NOMO-1 treated with dmso at 0.1 percent for 144 hours (cell line): ENCODE data around the gene THBS2.
A peak's percentile ranks its signal among the peaks of the same experiment; 100 is the strongest.
"Not testable (repeated sequence)": the region's sequence is repeated elsewhere in the genome, so short reads cannot be mapped to it uniquely, and the experiment has no call there.

ENCODE experiments used
- DNase-seq: peaks from one replicate; lab custom pipeline; 2025; ENCODE audit not compliant: unreplicated experiment; lab: John Stamatoyannopoulos, UW

Gene THBS2

DNA sequence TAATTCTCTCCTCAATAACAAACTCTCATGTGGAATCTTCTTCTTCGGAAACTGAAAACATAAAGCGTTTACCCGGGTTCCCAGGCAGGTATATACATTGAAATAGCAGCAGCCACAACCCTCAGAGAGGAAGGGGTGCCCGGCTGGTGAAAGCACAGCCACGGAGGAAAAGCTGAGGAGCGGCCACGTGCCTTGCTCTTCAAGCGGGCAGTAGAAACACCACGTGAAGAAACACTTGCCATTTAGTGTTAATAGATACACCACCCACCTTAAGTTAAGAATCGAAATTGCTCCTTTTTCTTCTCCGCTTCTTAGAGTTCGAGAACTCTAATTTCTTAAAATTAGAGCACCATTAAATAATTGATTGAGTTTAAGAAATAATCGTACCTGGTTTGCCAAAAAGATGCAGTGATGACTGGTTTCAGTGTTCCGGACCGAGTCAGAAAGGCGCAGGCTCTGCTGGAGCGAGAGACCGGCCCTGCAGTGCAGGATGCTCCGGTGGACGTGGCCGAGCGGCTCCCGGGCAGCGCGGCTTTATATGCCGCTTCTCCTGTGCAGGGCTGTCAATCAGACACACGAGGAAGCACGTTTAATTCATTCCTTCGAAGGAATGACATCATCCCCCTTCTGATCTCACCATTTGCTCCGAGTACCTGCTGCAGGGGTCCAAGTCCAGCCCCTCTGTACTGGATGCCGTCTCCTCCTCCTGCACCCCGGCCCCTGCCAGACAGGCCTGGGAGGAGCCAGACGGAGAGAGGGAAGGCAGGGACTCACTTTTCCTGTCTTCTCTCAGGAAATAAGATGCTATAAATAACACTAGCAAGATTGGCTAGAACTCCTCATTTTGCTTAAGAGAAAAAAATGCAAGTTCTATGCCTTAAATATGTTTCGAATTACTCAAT is at the start of gene THBS2:
THBS2 (minus strand) TSS at position 510 of the 902 bp plus-strand sequence. CDS start 3,062 bp downstream, outside the sequence.
- no peak for DNase-seq

DNA sequence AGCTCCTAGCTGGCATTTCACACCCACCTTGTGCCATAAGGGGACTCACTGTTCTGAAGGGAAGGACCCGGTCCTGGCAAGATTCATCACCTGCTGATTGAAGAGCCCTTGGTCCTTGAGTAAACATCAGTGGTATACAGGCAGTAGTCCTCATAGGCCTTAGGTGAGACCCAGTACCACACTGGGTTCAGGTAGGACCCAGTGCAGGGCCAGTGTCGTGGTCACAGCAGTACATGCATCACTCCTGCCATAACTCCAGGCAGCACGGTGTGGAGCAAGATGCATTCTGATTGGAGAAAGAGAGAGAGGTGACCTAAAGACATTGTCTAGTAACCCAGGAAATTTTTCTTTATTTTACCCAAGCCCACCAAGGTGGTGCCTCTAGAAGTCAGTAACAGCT is 49.1 kb upstream of the THBS2 start:
- DNase-seq = no peak

DNA sequence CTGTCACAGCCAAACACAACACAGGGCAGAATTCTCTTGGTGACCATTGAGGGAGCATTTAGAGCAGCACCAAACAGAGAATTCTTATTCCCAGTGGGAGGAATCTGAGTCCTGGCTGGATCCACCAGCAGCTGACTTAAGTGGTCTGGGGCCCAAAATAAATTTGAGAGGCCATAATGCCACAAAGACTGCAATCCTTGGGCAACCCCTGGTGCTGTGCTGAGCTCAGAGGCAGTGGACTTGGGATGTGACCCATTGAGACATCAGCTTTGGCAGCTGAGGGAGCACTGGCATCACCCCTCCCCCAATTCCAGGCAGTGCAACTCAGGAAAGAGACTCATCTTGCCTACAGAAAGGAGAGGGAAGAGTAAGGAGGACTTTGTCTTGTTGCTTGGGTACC is 48.6 kb upstream of the THBS2 start:
- DNase-seq = no peak

DNA sequence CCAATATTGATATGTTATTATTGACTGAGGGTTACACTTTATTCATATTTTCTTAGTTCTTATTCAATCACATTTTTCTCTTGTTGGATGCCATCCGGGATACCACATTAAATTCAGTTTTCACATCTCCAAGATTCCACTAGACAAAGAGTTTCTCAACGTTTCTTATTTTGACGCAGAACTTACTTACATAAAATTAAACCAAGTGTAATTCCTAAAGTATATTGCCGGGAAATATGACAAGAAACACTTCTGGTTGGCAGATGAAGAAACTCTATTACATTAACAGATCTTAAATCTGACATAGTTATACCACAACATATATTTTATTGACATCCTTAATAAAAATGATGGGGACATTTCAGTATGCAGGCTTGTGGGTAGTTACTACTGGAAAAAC is 47.3 kb upstream of the THBS2 start:
- DNase-seq = no peak

DNA sequence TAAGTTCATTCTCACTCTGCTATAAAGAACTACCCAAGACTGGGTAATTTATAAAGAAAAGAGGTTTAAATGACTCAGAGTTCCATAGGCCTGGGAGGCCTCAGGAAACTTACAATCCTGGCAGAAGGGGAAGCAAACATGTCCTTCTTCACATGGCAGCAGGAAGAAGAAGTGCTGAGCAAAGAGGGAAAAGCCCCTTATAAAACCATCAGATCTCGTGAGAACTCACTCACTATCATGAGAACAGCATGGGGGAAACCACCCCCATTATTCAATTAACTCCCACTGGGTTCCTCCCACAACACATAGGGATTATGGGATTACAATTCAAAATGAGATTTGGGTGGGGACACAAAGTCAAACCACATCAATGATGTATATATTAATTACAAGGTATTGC is 45.0 kb upstream of the THBS2 start:
- DNase-seq = not testable (repeated sequence)

DNA sequence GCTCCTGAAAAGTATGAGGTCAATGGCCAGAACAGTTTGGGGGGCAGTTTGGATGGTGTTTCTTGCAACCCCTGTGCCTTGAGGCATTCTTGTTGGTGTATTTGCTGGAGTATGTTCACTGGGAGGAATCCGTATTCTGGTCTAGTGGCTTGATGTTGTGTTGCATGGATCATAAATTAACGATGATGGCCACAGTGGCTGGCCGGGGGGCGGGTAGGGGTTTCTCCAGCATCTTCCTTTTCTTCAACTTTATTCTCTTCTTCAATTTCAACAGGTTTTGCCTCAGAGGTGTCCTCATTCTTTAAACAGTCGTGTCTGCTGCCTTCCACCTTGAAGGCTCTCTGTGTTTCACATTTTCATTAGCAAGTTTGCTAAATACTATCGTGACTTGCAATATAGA is 43.0 kb upstream of the THBS2 start:
- DNase-seq = no peak

DNA sequence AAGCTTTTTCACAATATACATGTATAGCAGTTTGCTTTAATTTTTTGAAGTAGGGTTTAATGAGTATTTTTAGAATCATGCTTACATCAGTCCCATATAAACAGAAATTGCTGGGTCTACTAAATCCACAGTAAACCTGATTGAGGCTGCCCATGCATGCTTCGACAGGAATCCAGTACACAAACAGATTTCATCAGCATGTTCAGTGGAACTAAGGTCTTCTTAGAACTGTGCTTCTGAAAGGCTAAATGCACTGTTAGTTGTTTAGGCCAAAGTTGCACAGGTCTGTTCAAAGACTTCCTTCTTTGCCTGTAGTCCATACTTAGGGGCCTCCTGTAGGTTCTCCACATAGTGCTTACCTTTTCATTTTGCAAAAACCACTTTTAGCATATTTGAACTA is 42.5 kb upstream of the THBS2 start:
- DNase-seq = no peak

DNA sequence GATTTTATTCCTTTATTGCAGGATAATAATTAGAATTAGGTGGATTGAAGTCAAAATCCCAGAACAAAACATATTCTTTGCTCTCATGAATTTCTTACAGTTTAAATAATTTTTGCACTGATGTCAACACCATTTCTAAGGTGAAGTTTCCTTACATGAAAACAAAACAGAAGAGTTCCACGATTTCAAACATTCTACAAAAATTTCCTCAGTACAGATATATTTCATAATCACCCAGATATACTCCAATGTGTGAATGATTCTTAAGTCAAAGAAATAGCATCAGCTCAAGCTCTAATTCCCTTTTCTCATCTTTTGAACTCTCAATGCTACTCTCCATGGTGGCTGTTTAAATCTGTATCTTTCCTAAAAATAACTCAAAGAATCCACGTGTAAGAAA is 39.5 kb upstream of the THBS2 start:
- no peak for DNase-seq

DNA sequence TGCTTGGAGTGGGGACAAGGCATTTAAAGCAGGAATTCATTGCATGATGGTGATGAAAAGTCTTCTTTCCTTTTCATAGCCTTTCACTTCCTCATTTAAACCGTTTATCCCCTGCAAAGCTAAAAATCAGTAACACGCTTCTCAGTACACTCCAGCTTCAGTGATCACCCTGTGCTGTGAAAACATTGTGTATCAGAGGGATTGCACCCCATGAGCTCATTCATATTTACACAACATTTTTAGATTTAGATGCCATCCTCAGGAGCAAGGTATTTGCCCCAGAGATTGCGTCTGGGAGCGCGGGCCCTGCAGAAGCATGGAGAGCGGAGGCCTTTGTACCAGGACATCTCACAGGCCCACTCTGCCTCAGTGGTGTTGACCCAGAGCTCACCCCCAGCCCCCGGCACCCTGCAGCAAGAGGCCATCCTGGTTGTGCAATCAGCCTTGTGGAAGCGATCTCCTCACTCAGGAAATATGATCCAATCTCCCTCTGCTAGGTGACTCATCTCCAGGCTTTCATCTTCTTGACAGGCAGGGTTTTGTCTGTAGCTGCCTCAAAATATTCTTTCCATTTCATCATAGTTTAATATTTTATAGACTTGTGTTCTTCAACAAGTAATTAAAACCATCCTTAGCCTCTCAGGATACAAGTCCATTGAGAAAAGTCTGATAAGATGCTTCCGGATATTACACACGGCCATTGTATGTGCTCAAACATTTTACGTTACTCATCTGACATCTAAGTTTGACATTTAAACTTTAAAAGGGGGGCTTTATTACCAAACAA is 38.9 kb upstream of the THBS2 start:
- peak; percentile 82 for DNase-seq

DNA sequence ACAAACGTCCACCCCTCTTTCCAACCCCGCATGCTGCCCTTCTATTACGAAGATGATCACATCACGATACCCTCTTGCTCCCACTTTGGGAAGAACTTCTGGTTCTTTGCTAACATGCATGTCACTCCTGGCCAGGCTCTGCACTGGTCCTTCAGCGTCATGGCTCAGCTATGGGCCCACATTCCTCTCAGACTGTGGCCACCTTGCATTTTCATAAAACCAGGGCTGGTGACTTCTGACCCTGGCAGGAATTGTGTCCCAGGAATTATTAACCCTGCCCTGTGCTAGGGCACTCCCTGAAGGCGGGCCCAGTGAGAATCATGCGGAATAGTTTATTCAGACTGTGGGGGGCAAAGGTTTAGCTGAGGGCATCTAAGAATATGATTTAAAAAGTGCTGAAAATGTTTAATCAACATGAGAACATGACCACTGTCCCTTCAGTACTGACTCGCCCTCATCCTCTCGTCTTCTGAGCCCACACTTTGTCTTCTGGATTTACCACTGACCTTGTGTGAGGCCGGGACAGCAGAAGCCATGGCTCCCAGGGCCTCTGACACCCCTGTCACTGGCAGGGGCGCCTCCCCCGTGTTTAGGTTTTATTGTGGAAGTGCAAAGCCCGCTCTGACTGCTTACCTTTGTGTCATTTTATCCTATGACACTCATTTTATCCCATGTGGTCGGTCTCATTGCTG is 38.1 kb upstream of the THBS2 start:
- no peak for DNase-seq

DNA sequence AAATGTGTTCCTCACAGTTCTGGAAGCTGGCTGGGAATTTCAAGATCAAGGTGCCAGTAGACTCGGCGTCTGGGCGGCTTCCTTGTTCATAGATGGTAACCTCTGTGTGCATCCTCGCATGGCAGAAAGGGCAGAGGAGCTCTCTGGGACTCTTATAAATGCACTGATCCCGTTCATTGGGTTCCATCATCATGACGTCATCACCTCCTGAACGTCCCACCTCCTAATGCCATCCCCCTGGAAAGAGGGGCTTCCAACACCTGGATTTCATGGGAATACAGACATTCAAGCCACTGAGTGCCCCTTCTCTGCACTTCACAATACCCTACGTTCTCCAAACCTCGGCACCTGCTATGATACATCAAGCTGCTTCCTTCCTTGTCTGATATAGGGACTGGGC is 37.5 kb upstream of the THBS2 start:
- no peak for DNase-seq

DNA sequence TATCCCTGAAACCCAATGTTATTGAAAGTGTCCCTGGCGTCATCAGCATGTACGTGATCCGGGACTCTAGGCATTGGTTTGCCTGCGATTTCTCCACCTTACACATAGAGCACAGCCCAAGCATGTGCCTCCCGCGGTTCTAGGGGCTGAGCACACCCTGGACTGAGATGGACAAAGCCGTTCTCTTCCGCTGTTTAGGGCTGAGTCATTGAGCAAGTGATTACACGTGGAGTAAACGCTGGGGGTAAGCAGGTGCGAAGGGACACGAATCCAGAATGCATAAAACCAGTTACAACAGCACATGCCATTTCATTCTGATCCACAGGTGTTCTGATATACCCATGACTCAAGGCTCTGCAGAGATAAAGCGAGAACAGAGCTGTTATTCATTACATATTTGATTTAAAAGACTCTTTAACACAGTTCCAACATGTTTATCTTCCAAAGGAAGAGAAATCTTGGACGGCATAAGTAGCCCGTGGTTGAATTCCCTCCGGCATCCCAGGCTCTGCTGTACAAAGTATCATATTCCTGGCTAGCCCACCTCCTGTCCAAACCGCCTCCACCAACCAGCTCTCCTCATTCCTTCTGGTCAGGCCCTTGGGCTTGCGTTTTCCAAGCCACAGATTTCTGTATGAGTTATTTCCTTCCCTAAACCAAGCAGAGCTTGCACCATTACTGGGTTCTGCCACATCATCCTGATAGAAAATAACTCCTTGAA is 36.1 kb upstream of the THBS2 start:
- peak; percentile 17 for DNase-seq

DNA sequence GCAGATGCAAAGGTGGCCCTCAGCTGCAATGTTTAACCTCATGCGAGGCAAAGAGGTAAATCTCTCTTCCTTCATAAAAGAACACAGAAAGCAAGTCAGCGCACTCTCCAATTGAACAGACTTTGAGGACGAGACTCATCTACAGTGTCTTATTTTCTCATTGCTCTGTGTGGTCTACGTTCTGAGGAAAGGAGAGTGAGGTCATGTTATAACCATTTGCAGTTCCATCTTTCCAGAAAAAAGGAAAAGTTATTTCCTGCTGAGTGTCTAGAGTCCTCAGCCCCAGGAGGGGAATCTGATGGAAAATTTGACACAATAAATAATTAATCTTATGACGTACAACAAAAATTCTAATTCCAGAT is 35.6 kb upstream of the THBS2 start:
- no peak for DNase-seq

DNA sequence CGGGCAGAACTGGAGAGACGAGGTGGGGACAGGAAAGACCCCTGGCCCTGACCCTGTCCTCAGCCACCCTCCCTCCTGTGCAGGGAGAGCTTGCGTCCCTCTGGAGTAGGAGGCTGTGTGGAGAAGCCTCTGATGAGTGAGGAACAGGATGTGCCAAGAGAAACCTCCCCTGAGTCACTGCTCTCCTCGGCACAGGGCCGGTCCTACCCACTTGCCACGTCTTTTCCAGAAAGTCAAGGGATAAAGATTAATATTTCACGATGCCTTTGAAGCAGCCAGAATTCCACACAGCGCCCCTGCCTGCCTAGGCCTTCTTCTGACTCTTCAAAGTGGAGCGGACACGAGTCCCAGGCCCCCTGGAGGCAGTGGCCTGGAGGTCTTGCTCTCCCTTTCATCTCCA is 34.9 kb upstream of the THBS2 start:
- no peak for DNase-seq

DNA sequence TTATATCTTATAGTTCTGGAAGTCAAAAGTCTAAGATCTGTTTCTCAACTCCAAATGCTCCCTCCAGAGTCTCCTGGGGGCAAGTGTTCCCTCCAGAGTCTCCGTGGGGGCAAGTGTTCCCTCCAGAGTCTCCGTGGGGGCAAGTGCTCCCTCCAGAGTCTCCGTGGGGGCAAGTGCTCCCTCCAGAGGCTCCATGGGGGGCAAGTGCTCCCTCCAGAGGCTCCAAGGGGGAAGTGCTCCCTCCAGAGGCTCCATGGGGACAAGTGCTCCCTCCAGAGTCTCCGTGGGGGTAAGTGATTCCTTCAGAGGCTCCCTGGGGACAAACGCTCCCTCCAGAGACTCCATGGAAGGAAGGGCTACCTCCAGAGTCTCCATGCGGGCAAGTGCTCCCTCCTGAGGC is 34.0 kb upstream of the THBS2 start:
- DNase-seq = no peak

DNA sequence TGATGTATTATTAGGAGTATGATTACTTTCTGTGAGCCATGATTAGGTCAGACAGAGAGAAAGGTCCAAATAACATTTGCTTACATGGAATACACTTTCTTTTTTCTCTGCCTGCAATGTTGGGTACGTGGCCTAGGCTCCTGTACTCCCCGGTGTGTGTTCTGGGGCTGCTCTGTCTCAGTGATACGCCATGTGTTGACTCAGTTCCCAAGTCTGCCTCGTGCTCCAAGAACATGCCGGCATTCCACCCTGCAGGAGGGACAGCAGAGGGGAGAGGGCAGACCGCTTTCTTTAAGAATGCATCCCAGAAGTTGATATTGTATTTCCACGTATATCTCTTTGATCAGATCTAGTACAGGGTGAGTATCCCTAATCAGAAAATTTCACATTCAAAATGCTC is 33.3 kb upstream of the THBS2 start:
- DNase-seq = no peak

DNA sequence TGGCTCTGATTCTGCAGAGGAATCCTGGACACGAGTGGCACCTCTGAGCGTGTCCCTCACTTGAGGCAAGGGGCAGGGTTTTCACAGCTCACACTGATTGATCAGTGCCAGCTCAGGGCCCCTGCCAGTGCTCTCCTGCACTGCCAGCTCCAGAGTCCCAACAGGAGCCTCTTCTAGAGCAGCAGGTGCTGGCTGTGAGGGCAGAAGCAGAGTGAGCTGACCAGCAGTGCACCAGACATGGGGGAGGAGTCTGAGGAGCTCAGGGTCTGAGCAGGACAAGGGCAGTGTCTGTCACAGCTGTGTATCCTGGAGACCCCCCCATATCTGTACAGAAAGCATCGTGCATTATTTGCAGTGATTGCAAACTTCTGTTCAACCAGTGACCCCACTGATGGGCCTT is 31.5 kb upstream of the THBS2 start:
- no peak for DNase-seq

DNA sequence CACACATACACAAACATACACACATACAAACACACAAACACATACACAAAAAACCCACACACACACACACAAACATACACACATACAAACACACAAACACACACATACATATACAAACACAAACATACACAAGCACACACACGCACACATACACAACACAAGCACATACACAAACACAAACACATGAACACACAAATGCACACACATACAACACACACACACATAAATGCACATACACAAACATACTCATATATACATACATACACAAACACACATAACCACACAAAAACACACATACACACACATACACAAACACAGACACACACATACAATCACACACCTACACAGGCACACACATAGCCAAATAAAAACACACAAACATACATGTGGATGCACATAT is 30.3 kb upstream of the THBS2 start:
- no peak for DNase-seq

DNA sequence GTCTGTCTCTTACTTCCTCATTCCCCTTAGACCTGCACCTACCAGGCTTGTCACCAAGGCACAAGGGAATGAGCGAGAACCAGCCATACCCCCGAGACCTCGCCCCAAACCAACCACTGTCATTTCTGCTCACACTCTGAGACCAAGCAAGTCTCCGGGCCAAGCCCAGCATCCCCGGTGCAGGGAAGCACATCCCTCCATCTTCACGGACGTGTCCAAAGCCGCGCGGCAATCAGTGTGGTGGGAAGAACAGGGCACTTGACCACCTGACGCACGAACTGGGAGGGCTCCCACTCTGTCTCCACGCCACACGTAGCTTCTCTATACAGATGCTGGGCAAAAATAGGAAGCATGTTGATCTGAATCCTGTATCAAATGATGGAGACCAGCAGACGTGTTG is 28.4 kb upstream of the THBS2 start:
- DNase-seq = no peak

DNA sequence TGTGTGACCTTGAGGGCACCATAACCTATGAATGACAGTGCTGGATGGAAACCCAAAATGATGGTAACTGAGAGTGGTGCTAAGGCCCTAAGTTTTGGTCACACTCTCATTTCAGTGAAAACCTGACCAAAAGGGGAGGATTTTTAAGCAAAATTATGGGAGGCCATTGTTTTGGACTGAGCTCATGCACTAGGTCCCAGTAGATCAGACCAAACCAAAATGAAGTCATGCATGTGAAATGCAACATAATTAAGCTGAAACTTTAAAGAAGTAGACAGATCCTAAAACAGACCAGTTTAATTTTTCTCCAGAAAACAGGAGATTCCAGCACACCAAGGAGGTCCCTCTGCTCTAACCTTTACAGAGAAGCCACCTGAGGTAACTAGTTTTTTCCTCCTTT is 24.0 kb upstream of the THBS2 start:
- DNase-seq = no peak

DNA sequence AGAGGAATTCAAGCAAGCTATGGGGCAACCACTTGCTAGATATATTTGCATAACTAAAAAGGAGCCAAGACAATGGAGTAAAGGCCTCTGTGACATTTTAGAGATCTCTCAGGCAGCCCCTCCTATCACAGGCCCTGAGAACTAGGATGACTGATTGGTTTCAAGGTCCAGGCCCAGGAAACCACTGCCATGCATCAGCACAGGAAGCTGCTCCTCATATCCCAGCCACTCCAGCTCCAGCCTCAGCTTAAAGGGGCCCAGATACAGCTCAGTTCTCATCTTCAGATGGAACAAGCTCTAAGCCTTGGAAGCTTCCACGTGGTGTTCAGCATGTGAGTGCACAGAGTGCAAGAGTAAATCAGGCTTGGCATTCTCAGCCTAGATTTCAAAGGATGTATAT is 21.1 kb upstream of the THBS2 start:
- no peak for DNase-seq
